GM11168 (cell line): ENCODE results near the gene HIKESHI.

Experiments used
- in situ Hi-C: fragments of 300-500 bp; cut with MboI; formaldehyde crosslinking; loops from one replicate; pipeline ENCODE4 v1.12.0; 2022; ENCODE audit warnings: low sequenced_read_pairs; ENCODE audit not compliant: unreplicated experiment

Gene HIKESHI

DNA sequence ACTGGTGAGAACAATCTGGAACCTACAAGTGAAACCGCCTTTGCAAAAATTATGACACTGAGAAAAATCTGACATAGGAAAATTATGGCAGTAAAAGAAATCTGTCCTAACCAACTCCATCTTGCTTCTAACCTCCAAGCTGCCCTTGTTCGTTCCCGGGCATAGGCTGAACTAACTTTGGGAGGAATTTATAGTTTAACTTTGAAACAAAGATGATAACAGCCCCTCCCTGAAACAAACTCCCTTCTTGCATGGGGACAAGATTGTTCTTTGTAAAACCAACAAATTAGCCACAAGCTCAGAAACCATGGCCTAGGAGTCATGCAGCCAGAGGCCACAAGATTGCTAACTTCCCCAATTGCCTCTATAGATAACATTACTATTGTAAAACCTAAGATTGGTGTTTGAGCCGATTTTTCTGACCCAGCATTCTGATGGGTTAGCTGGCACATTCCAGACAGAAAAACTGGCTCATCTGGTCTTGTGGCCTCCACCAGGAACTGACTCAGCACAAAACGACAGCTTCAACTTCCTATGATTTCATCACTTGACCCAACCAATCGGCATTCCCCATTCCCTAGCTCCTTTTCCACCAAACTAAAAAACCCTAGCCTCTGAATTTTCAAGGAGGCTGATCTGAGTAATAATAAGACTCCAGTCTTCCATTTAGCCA, 69.0 kb downstream of the HIKESHI start:
- in situ Hi-C loops, result no loop called here

DNA sequence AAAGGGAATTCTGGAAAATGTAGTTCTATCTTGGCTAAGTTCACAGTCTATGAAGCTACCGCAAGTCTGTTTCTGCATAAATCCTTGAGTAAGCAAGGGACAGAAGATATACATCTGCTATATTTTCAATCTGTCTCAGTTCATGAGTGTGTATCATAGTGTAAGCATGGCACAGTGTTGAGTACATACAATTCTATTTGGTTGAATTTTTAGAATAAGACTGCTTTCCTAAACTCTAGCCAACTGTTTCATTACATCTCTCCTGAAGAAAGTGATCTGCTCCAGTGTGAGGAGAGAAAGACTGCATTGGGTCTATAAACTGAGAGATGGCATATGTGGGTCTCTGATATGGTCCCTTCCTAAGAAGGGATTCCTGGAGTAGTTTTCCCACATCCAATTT, 70.0 kb downstream of the HIKESHI start:
- in situ Hi-C loops, result no loop called here

- in situ Hi-C loops, result no loop called here
Measured at GRCh38 chr11:86372586-86372985, 70.5 kb downstream of the HIKESHI start.

GRCh38 chr11:86374069-86374468, 72.0 kb downstream of the HIKESHI start:
- in situ Hi-C loops, result no loop called here

- in situ Hi-C loops, result no loop called here
Measured at GRCh38 chr11:86374586-86374985, 72.5 kb downstream of the HIKESHI start, which contains the start of gene CCDC81. Gene CCDC81, plus strand, starts transcription at chr11:86374887. Its CDS starts 277 bp downstream, at chr11:86375164.

DNA sequence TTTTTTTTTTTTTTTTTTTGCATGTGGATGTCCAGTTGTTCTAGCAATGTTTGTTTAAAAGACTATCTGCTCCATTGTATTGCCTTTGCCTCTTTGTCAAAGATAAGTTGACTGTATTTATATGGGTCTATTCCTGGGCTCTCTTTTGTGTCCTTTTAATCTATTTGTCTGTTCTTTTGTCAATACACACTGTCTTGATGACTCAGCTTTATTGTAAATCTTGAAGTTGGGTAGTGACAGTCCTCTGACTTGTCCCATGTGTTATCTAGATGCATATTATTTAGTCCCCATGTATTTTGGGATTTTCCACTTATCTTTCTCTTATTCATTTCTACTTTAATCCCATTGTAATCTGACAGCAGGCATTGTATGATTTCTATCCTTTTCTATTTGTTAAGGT, 75.9 kb downstream of the HIKESHI start:
- in situ Hi-C loops, result no loop called here

DNA sequence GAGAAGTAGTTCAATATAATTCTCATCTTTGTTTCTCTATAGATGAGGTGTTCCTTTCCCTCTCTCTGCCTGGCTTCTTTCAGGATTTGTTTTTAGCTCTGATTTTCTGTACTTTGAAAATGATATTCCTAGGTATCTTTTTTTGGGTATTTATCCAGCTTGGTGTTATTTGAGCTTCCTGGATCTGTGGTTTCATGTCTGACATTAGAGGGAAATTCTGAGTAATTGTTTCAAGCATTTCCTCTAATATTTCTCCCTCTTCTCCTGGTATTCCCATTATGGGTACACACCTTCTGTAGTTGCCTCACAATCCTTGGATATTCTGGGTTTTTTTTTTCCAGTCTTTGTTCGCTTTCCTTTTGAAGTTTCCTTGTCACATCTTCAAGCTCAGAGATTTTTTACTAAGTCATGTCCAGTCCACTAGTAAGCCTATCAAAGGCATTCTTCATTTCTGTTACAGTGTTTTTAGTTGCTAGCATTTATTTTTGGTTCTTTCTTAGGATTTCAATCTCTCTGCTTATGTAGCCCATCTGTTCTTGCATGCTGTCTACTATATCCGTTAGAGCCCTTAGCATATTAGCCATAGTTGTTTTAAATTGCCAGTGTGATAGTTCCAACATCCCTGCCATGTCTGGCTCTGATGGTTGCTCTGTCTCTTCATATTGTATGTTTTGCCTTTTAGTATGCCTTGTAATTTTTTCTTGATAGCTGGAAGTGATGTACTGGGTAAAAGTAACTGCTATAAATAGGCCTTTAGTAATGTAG, 78.4 kb downstream of the HIKESHI start:
- in situ Hi-C loops, result no loop called here

DNA sequence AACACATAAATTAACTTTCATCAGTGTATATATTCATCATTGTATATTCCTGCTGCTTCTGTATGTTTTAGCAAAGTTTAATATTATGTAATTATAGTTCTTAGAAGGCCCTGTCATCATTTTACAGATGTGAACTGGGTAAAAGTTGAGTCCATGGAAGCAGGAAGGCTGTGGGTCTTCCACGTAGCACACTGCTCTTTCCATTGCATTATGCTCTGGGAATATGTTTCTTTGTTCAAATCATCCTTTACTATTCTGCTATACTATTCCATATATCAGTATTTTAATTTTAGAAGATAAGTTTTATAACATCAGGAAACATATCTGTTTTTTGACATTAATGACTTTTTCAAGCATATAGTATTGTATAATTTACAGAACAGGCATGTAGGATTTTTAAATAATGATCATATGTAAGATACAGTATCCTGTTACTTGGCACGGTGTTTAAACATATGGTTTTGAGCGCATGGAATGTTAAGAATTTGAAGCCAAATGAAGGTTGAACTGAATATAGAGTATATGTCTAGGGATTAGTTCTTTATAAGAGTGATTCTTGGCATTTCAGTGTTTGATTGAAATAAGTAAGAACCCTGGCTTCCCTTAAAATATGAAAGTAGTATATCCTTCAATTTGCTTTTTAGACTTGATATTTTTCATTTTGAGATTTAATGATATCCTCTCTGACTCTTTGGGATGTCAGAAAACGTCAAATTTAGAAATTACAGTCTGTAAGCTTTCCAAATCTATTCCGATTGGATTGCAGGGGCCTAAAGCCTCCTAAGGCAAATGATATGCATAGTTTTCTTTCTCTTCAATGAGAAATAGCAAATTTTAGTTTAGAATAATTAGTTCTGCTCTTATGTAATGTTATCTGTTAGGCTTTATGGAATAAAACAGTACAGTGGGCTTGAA, 81.3 kb downstream of the HIKESHI start:
- in situ Hi-C loops, result no loop called here

DNA sequence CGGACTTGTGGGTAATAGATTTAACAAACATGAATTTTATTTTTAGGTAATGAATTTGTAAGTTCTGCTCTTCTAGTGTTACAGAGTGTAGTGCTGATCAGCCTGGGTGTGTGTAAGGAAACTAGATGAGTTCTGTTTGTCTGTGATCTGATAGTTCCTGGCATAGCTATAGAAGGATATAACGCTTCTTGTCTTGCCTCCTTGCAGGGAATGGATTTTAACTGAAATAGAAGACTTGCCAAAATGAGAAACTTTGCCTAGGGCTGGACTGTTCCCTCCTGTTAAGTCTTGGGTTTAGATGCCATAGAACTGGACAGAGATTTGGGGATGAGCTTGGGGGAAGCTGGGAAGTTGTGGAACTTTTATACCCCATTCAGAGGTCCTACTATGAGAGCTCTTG, 84.2 kb downstream of the HIKESHI start:
- in situ Hi-C loops, result no loop called here

GRCh38 chr11:86386746-86387145, 84.7 kb downstream of the HIKESHI start:
- in situ Hi-C loops, result no loop called here

GRCh38 chr11:86388198-86388597, 86.2 kb downstream of the HIKESHI start:
- in situ Hi-C loops, result no loop called here

DNA sequence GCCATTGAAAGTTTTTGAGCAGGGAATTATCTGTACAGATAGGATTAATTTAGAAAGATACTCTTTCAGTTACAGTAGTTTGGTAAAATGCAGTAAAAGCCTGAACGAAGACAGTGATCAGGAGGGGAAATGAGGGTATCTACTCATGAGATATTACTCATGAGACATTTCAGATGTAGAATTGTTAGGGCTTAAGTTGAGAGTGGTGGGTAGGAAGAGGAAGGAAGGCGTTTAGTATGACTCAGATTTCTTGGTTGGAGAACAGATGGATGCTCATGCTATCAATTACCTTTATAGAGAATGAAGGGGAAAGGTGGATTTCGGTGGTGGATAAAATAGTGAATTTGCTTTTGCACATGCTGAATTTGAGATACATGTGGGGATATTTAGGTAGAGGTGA, 88.4 kb downstream of the HIKESHI start:
- in situ Hi-C loops, result no loop called here

- in situ Hi-C loops, result no loop called here
Measured at GRCh38 chr11:86395061-86395551, 93.1 kb downstream of the HIKESHI start.
